NCI-H2171 (cell line): ENCODE measurements around the gene P2RY12.

Source experiments
- DNase-seq: peaks from one replicate; lab custom pipeline; 2025; lab: John Stamatoyannopoulos, UW

P2RY12 gene

GRCh38 chr3:151384741-151385174 is at the start of gene P2RY12:
TSS of gene P2RY12 (minus strand) at chr3:151384753. CDS start at chr3:151338845, 45,908 bp downstream.
- DNase-seq, result no peak

- no peak for DNase-seq
These were observed 48.2 kb upstream of the P2RY12 start for GRCh38 chr3:151432616-151433372.

- DNase-seq, result no peak
These were observed 47.4 kb upstream of the P2RY12 start for GRCh38 chr3:151431940-151432339.

GRCh38 chr3:151430821-151431484 is 46.4 kb upstream of the P2RY12 start:
- no peak for DNase-seq

GRCh38 chr3:151428386-151428785 is 43.8 kb upstream of the P2RY12 start:
- no peak for DNase-seq

GRCh38 chr3:151426341-151426657 is 41.7 kb upstream of the P2RY12 start:
- no peak for DNase-seq

GRCh38 chr3:151425627-151426340 is 41.2 kb upstream of the P2RY12 start:
- no peak for DNase-seq

GRCh38 chr3:151423091-151423490 is 38.5 kb upstream of the P2RY12 start:
- no peak for DNase-seq

GRCh38 chr3:151421938-151422337 is 37.4 kb upstream of the P2RY12 start:
- DNase-seq, result no peak

GRCh38 chr3:151419806-151420205 is 35.3 kb upstream of the P2RY12 start:
- no peak for DNase-seq

- DNase-seq, result no peak
These were observed 30.7 kb upstream of the P2RY12 start for GRCh38 chr3:151415289-151415688.

- DNase-seq, result no peak
These were observed 28.4 kb upstream of the P2RY12 start for GRCh38 chr3:151412989-151413388.

GRCh38 chr3:151410891-151411559 is 26.5 kb upstream of the P2RY12 start:
- DNase-seq, result no peak

GRCh38 chr3:151407928-151408327 is 23.4 kb upstream of the P2RY12 start:
- no peak for DNase-seq

GRCh38 chr3:151404316-151404715 is 19.8 kb upstream of the P2RY12 start:
- no peak for DNase-seq

- no peak for DNase-seq
These were observed 18.7 kb upstream of the P2RY12 start for GRCh38 chr3:151403246-151403645.

- DNase-seq, result no peak
These were observed 17.8 kb upstream of the P2RY12 start for GRCh38 chr3:151402349-151402748.

- no peak for DNase-seq
These were observed 15.8 kb upstream of the P2RY12 start for GRCh38 chr3:151400341-151400740.

- no peak for DNase-seq
These were observed 14.3 kb upstream of the P2RY12 start for GRCh38 chr3:151398895-151399294.

GRCh38 chr3:151395806-151396205 is 11.3 kb upstream of the P2RY12 start:
- no peak for DNase-seq

- DNase-seq, result no peak
These were observed 10.1 kb upstream of the P2RY12 start for GRCh38 chr3:151394611-151395010.

- no peak for DNase-seq
These were observed 9.4 kb upstream of the P2RY12 start for GRCh38 chr3:151393941-151394340.
